ENCODE data around the gene RNF212. TPM values are rescaled to one million over a fixed set of nuclear protein-coding genes. Genes with fewer than 3 reads are reported as not detected.

Gene RNF212
- total RNA-seq, 2 donors from 2014 or later: 1.6 to 2.9 TPM

DNA sequence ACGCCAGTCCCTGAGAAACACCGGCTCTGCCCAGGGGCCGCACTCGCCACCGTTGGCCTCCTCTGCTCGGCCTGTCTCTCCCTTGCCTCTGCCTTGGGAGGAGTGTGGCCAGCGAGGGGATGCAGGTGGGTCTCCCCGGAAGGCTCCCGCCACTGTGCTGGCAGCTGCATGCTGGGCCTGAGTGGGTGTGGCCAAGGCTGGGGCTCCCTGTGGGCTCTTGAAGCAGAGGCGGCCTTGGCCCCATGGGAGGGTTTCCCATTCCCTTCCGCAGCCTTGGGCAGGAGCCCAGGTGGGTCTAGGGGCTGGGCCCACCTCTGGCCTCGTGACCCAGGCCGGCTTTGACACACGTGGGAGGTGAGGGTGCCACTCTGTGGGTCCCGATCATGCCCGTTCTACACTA is 82.8 kb downstream of the RNF212 start:
- ATAC-seq: peak; percentile 22
- DNase-seq: peak in 1 of 2 donors; percentile 55
- intact Hi-C loops (cut with DNase I, micrococcal nuclease): no loop called here

DNA sequence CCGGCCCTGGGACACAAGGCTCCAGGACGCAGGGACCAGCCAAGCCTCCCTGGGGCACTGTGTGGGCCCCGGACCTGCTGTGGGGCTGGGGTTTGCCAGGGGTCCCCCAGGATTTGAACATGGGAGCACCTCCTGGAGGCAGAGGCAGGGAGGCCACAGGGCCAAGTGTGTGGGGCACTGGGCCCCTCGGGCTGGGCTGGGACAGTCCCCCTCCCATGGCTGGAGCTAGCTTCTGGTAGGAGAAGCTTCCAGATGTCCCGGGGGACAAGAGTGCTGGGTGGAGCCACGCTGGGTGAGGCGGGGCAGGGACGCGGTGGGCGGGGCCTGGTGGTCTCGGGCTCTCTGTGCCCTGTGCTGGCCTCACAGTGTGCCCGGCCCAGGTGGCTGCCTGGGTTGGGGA is 83.3 kb downstream of the RNF212 start:
- intact Hi-C loops (cut with DNase I, micrococcal nuclease): no loop called here
- peak; percentile 40 for ATAC-seq
- no peak for DNase-seq

DNA sequence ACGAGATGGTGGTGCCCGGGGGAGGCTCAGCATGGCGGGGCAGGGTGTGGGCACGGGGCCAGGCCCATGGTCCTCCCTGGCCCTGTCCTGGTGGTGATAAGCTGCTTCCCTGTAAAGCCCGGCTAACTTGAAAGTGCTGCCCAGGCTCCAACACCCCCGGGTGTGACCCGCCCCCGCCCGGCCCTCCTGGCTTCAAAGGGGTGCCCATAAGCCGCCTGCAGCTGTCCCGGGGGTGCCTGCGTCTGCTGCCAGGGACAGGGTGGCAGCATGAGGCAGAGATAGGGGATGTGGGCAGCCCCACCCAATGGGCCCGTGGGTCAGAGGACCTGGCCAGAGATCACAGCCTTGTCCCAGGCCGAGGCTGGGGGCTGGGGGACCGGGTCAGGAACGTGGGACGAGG is 83.8 kb downstream of the RNF212 start:
- ATAC-seq: peak; percentile 16
- intact Hi-C loops (cut with DNase I, micrococcal nuclease): no loop called here
- no peak for DNase-seq

DNA sequence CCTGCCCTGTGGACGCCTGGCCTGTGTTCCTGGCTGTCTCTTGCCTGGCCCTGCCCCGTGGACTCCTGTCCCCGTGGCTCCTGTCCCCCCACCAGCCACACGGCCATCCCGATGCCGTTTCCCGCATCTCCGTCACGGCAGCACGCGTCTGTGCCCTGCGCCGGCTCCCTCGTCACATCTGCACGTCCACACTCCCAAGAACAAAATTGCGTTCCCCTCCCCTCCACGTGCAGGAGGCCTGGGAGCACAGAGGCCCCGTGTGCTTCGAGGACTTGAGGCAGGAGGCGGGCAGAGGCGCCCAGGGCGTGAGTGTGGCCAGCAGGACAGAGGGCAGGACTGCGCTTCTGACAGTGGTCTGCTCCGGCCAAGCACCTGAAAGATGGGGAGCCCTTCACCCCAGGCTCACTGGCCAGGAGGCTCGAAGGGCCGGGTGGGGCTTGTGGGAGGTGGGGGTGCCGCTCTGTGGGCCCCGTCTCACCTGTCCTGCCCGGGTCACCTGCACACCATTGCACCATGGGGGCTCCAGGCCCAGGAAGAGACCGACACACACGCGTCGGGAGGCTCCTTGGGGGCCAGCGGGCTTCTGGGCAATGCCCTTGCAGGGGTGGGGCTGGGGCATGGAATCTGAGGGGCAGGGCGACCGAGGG is 84.7 kb downstream of the RNF212 start:
- ATAC-seq: no peak
- no peak for DNase-seq
- intact Hi-C loops (cut with DNase I, micrococcal nuclease): no loop called here

DNA sequence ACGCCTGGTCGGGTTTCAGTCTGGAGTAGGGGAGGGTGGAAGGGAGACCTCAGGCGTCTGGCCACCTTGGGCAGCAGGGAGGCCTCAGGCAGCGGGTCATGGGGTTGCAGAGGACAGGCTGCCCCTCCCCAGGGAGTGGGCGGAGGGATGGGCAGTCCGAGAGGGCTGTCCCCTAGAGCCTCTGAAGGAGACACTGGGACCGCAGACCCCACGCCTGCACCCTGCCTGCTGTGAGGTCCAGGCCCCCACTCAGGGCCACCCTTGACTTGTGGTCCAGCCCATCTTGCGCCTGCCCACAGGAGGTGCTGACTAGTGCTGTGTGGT is 85.5 kb downstream of the RNF212 start:
- intact Hi-C loops (cut with DNase I, micrococcal nuclease): no loop called here

GRCh38 chr4:1027219-1027914 is 86.0 kb downstream of the RNF212 start:
- intact Hi-C loops (cut with DNase I, micrococcal nuclease): no loop called here
- DNase-seq: no peak
- ATAC-seq: no peak

More for the DNA sequence above, 85.5 kb downstream of the RNF212 start:
- DNase-seq: no peak
- no peak for ATAC-seq

GRCh38 chr4:1026115-1026514 is 87.2 kb downstream of the RNF212 start:
- intact Hi-C loops (cut with DNase I, micrococcal nuclease): no loop called here
- peak; percentile 53 to 67 for DNase-seq
- ATAC-seq: peak; percentile 68

GRCh38 chr4:1024882-1025545 is 88.3 kb downstream of the RNF212 start:
- intact Hi-C loops (cut with DNase I, micrococcal nuclease): no loop called here
- DNase-seq (no peak), ATAC-seq (no peak)

- ATAC-seq: no peak
- no peak for DNase-seq
- intact Hi-C loops (cut with DNase I, micrococcal nuclease): no loop called here
Observed at GRCh38 chr4:1023895-1024740, 89.2 kb downstream of the RNF212 start.

GRCh38 chr4:1023075-1023640 is 90.2 kb downstream of the RNF212 start:
- ATAC-seq (no peak), DNase-seq (no peak)
- intact Hi-C loops (cut with DNase I, micrococcal nuclease): no loop called here

DNA sequence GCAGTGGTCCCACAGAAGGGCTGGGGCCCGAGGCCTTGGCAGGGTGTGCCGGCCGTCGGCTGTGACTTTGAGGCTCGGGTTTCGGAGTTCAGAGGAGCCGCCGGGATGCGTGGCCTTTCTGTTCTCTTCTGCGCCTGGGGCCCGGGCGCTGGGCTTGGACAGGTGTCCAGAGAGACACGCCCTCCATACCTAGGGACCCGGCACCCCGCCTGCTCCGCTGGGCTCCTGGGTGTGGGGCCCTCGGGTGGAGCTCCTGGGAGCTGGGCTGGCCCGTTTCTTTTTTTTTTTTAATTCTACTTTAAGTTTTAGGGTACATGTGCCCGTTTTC is 90.7 kb downstream of the RNF212 start:
- DNase-seq (peak in 1 of 2 donors; percentile 62), ATAC-seq (peak; percentile 67)
- intact Hi-C loops (cut with DNase I, micrococcal nuclease): no loop called here

DNA sequence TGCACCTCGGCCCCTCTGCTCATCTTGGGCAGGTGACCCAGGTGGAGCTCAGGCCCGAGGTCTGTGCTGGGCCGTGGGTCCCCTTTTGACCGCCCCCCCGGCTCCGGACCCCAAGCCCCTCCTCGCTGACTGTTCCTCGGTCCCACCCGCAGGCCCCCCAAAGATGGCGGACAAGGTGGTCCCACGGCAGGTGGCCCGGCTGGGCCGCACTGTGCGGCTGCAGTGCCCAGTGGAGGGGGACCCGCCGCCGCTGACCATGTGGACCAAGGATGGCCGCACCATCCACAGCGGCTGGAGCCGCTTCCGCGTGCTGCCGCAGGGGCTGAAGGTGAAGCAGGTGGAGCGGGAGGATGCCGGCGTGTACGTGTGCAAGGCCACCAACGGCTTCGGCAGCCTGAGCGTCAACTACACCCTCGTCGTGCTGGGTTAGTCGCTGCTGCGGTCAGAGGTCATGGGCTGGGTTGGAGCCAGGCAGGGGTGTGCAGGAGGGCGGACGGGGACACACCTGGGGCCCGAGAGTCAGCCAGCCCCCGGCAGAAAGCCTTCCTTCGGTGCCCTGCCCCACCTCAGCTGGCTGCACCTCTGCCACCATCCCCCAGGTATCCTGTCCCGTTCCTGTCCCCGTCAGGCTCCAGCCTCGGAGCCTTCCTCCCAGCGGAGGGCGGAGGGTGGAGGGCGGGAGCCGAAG is 91.2 kb downstream of the RNF212 start:
- no peak for DNase-seq
- ATAC-seq: peak; percentile 31
- intact Hi-C loops (cut with DNase I, micrococcal nuclease): no loop called here

Other genes with a start within 250 kb of the RNF212 start
- 100 to 1,000 TPM; 197 to 265 TPM for gene GAK, start 181.2 kb downstream of the RNF212 start, total RNA-seq
- 10 to 100 TPM; 21.4 to 28.6 TPM for gene TMEM175, start 181.1 kb downstream of the RNF212 start, total RNA-seq
- 10 to 100 TPM; 47.8 to 49.6 TPM for gene DGKQ, start 140.0 kb downstream of the RNF212 start, total RNA-seq
- gene IDUA, start 126.5 kb downstream of the RNF212 start, total RNA-seq: 10 to 100 TPM; 28.7 to 40.9 TPM
- gene SLC26A1, start 120.2 kb downstream of the RNF212 start, total RNA-seq: 1 to 10 TPM; 1.6 to 2.0 TPM
- 10 to 100 TPM; 17.0 to 17.2 TPM for gene FGFRL1, start 101.9 kb downstream of the RNF212 start, total RNA-seq
- 10 to 100 TPM; 26.6 to 34.3 TPM for gene SPON2, start 59.0 kb upstream of the RNF212 start, total RNA-seq
- 100 to 1,000 TPM; 156 to 180 TPM for gene CTBP1, start 135.6 kb upstream of the RNF212 start, total RNA-seq
- 100 to 1,000 TPM in 1 of 2 donors, 10 to 100 TPM in 1; 88.7 to 101 TPM for gene MAEA, start 176.3 kb upstream of the RNF212 start, total RNA-seq
- 10 to 100 TPM; 26.7 to 33.1 TPM for gene UVSSA, start 233.6 kb upstream of the RNF212 start, total RNA-seq